ENCODE measurements around the gene SRCAP. TPM values are rescaled to one million over a fixed set of nuclear protein-coding genes. Genes with fewer than 3 reads are reported as not detected.

The SRCAP gene
- total RNA-seq, 1 donor from 2014 or later: 82.3 TPM

Other genes with a start within 250 kb of the SRCAP start
- gene ITGAL, start 226.4 kb upstream of the SRCAP start, total RNA-seq: 8.9 TPM
- 37.6 TPM for gene ZNF768, start 172.6 kb upstream of the SRCAP start, total RNA-seq
- gene ZNF747, start 164.3 kb upstream of the SRCAP start, total RNA-seq: 10.4 TPM
- gene ZNF764, start 140.8 kb upstream of the SRCAP start, total RNA-seq: 6.9 TPM
- 10.8 TPM for gene ZNF688, start 127.5 kb upstream of the SRCAP start, total RNA-seq
- 25.2 TPM for gene ZNF785, start 113.5 kb upstream of the SRCAP start, total RNA-seq
- gene ZNF689, start 88.8 kb upstream of the SRCAP start, total RNA-seq: 10.2 TPM
- gene PRR14, start 48.2 kb upstream of the SRCAP start, total RNA-seq: 37.8 TPM
- 82.5 TPM for gene FBRS, start 40.7 kb upstream of the SRCAP start, total RNA-seq
- 35.9 TPM for gene PHKG2, start 49.3 kb downstream of the SRCAP start, total RNA-seq
- 8.7 TPM for gene CFAP119, start 62.9 kb downstream of the SRCAP start, total RNA-seq
- 133 TPM for gene RNF40, start 63.2 kb downstream of the SRCAP start, total RNA-seq
- gene ZNF629, start 88.0 kb downstream of the SRCAP start, total RNA-seq: 21.6 TPM
- 35.9 TPM for gene BCL7C, start 194.9 kb downstream of the SRCAP start, total RNA-seq
- 8.2 TPM for gene CTF1, start 197.4 kb downstream of the SRCAP start, total RNA-seq
- gene FBXL19, start 224.4 kb downstream of the SRCAP start, total RNA-seq: 25.7 TPM
- 25.9 TPM for gene ORAI3, start 249.9 kb downstream of the SRCAP start, total RNA-seq

All from ureter (tissue), 1 donor.